Measurements from ENCODE around the gene NELL1. TPM values are rescaled to one million over a fixed set of nuclear protein-coding genes. Genes with fewer than 3 reads are reported as not detected.

Gene NELL1
- total RNA-seq, 3 donors from 2014 or later (not counting 1 experiment from before 2014, with no cell fraction given) = not detected

DNA sequence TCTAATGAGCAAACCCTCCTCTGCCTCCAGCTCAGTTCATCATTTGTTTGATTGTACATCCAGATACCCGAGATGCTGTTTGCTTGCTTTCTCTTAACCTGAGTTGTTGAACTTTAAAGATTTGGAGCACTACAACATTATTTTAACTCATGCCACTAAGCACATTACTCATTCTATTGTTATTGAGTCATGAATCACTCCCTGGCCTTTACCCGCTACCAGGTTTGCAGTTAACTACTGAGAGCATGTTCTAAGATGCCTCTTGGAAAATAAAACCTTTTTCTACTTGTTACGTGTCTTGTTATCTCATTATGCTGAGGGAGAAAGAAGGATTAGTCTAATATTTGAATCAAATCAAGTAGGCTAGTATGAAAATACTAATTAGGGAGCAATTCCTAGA is 802.9 kb downstream of the NELL1 start:
- Mint-ChIP-seq H3K27me3 (ENCODE audit: low read depth in 2 of 2) (no peaks in the 10 kb centered on the region), H3K9me3 (peaks cover 11 to 18% of the 10 kb centered on the region in 2 donors), H3K27ac (no peak overlapping the region), H3K36me3 (no peaks in the 10 kb centered on the region), H3K4me1 (no peaks in the 10 kb centered on the region), H3K4me3 (no peak overlapping the region)
- H3K27ac ChIP-seq (ENCODE audit: low read length) = no peak overlapping the region
- intact Hi-C loops (cut with micrococcal nuclease) = no loop called here
- WGBS (ENCODE audit: insufficient coverage) = 80% methylated on average over 3 of the region's 3 CpGs
- no peak for DNase-seq
- no peaks in the 10 kb centered on the region for H3K4me1 ChIP-seq (ENCODE audit: control insufficient read depth, insufficient read depth, low read length)
- no peak for ATAC-seq
- H3K27me3 ChIP-seq (ENCODE audit: control insufficient read depth, insufficient read depth, low read length) = no peaks in the 10 kb centered on the region
- H3K4me3 ChIP-seq (ENCODE audit: low read length) = no peak overlapping the region
- no peaks in the 10 kb centered on the region for H3K36me3 ChIP-seq (ENCODE audit: control insufficient read depth, insufficient read depth, low read length)
- no peaks in the 10 kb centered on the region for H3K9me3 ChIP-seq (ENCODE audit: control insufficient read depth, insufficient read depth, low read length)
- TF ChIP-seq, protein P1, sequence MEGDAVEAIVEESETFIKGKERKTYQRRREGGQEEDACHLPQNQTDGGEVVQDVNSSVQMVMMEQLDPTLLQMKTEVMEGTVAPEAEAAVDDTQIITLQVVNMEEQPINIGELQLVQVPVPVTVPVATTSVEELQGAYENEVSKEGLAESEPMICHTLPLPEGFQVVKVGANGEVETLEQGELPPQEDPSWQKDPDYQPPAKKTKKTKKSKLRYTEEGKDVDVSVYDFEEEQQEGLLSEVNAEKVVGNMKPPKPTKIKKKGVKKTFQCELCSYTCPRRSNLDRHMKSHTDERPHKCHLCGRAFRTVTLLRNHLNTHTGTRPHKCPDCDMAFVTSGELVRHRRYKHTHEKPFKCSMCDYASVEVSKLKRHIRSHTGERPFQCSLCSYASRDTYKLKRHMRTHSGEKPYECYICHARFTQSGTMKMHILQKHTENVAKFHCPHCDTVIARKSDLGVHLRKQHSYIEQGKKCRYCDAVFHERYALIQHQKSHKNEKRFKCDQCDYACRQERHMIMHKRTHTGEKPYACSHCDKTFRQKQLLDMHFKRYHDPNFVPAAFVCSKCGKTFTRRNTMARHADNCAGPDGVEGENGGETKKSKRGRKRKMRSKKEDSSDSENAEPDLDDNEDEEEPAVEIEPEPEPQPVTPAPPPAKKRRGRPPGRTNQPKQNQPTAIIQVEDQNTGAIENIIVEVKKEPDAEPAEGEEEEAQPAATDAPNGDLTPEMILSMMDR (IDR thresholded peaks at IDR 0.05) = no peak

DNA sequence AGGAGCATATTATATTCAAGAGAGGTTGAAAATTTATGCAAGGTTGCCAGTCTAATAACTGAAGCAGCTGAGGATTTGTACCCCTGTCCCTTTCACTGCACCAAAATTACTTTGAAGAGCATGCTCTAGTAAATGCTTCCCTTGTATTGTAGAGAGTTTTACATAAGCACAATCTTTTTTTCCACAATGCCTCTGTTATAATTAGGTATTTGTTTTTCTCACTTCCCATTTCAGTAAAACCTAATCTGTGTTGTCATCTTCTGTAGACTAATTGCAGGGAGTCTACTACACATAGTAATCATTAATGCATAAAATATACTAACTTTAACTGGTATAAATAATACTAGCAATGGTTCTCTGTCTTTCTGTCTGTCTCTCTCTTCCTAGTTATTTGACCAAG is 805.1 kb downstream of the NELL1 start:
- no peaks in the 10 kb centered on the region for H3K9me3 ChIP-seq (ENCODE audit: control insufficient read depth, insufficient read depth, low read length)
- no peaks in the 10 kb centered on the region for H3K4me1 ChIP-seq (ENCODE audit: control insufficient read depth, insufficient read depth, low read length)
- H3K9me3 Mint-ChIP-seq = peaks cover 9 to 15% of the 10 kb centered on the region in 2 donors
- H3K27me3 ChIP-seq (ENCODE audit: control insufficient read depth, insufficient read depth, low read length) = no peaks in the 10 kb centered on the region
- TF ChIP-seq, protein P1 (IDR thresholded peaks at IDR 0.05) = no peak
- DNase-seq (no peak), ATAC-seq (no peak)
- no peak overlapping the region for H3K27ac ChIP-seq (ENCODE audit: low read length)
- H3K4me3 ChIP-seq (ENCODE audit: low read length) = no peak overlapping the region
- no peaks in the 10 kb centered on the region for H3K4me1 Mint-ChIP-seq
- H3K27me3 Mint-ChIP-seq (ENCODE audit: low read depth in 2 of 2) = no peaks in the 10 kb centered on the region
- H3K27ac Mint-ChIP-seq = no peak overlapping the region
- H3K36me3 Mint-ChIP-seq = no peaks in the 10 kb centered on the region
- no peak overlapping the region for H3K4me3 Mint-ChIP-seq
- intact Hi-C loops (cut with micrococcal nuclease) = no loop called here
- no peaks in the 10 kb centered on the region for H3K36me3 ChIP-seq (ENCODE audit: control insufficient read depth, insufficient read depth, low read length)

DNA sequence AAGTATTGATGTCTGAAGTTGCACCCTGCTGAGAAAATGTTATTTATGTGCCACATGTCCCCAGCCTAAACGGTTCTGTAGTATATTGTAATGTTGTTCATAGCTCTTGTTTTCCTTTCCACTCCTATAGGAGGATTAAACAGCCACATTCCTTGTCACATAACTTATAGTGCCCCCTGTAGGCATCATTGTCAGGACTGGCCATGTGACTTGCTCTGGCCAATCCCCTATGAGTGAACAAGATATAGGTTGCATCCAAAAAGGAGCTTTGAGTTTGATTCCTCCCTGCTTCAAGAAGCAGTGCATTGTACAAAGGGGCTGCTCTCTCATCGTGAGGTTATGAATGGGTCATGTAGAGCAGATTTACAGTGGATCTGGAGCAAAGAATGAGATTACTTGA is 805.9 kb downstream of the NELL1 start:
- no peaks in the 10 kb centered on the region for H3K27me3 ChIP-seq (ENCODE audit: control insufficient read depth, insufficient read depth, low read length)
- Mint-ChIP-seq H3K27ac (no peak overlapping the region), H3K36me3 (no peaks in the 10 kb centered on the region), H3K4me1 (no peaks in the 10 kb centered on the region), H3K4me3 (no peak overlapping the region), H3K9me3 (peaks cover 9 to 14% of the 10 kb centered on the region in 2 donors), H3K27me3 (ENCODE audit: low read depth in 2 of 2) (no peaks in the 10 kb centered on the region)
- intact Hi-C loops (cut with micrococcal nuclease) = no loop called here
- 91% methylated on average over 1 of the region's 2 CpGs for WGBS (ENCODE audit: insufficient coverage)
- TF ChIP-seq, protein P1 (IDR thresholded peaks at IDR 0.05) = no peak
- ATAC-seq (no peak), DNase-seq (no peak)
- no peak overlapping the region for H3K4me3 ChIP-seq (ENCODE audit: low read length)
- no peaks in the 10 kb centered on the region for H3K36me3 ChIP-seq (ENCODE audit: control insufficient read depth, insufficient read depth, low read length)
- H3K4me1 ChIP-seq (ENCODE audit: control insufficient read depth, insufficient read depth, low read length) = no peaks in the 10 kb centered on the region
- no peaks in the 10 kb centered on the region for H3K9me3 ChIP-seq (ENCODE audit: control insufficient read depth, insufficient read depth, low read length)
- H3K27ac ChIP-seq (ENCODE audit: low read length) = no peak overlapping the region

DNA sequence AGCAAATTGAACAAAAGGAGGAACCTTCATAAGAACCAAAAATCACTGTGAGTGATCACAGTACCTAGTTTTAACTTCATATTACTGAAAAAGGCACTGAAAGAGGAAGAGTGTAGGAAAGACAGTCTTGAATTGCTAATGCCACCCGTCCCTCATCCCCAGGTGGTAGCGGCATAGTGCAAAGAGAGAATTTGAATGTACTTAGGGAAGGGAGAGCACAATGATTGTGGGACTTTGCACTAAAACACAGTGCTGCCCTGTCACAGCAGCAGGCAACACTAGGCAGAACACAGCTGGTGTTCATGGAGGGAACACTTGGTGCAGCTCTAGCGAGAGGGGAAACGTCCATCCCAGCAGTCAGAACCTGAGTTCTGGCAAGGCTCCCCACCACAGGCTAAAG is 807.2 kb downstream of the NELL1 start:
- Histone ChIP-seq H3K27me3 (ENCODE audit: control insufficient read depth, insufficient read depth, low read length) (no peaks in the 10 kb centered on the region), H3K4me3 (ENCODE audit: low read length) (no peak overlapping the region), H3K27ac (ENCODE audit: low read length) (no peak overlapping the region), H3K36me3 (ENCODE audit: control insufficient read depth, insufficient read depth, low read length) (no peaks in the 10 kb centered on the region), H3K4me1 (ENCODE audit: control insufficient read depth, insufficient read depth, low read length) (no peaks in the 10 kb centered on the region), H3K9me3 (ENCODE audit: control insufficient read depth, insufficient read depth, low read length) (no peaks in the 10 kb centered on the region)
- no peak for DNase-seq
- Mint-ChIP-seq H3K27ac (no peak overlapping the region), H3K36me3 (no peaks in the 10 kb centered on the region), H3K4me3 (no peak overlapping the region), H3K4me1 (no peaks in the 10 kb centered on the region), H3K9me3 (peaks cover 11 to 12% of the 10 kb centered on the region in 2 donors), H3K27me3 (ENCODE audit: low read depth in 2 of 2) (no peaks in the 10 kb centered on the region)
- WGBS (ENCODE audit: insufficient coverage) = 89% methylated on average over 4 of the region's 4 CpGs
- TF ChIP-seq, protein P1 (IDR thresholded peaks at IDR 0.05) = no peak
- intact Hi-C loops (cut with micrococcal nuclease) = no loop called here
- no peak for ATAC-seq

Measured in natural killer cell (primary cell).